Spleen (tissue), 7 donors: ENCODE data around the gene CHM.

Experiments used
- POLR2A ChIP-seq, 3 donors: fragments of 450-650 bp; IDR thresholded peaks; one replicate each; pipeline ENCODE4 v1.5.1; 2017; ENCODE audit warnings: antibody characterized with exemption in 3 of 3, mild to moderate bottlenecking in 1 of 3
- POLR2AphosphoS5 ChIP-seq, 3 donors: sonication (generic); formaldehyde crosslinking; IDR thresholded peaks; one replicate each; pipeline ENCODE4 v1.5.1; 2017; ENCODE audit warnings: antibody characterized with exemption in 3 of 3
- TF ChIP-seq, protein P1 (sequence below), 11 experiments: fragments of 200-600 bp in 7 of 11; fragments of 450-650 bp in 4 of 11; sonication (generic) in 4 of 11; IDR thresholded peaks in 8 of 11; conservative IDR thresholded peaks in 3 of 11; 1 replicate in 7 of 11; 2 replicates in 4 of 11; pipeline versions ENCODE4 v1.4.0 to v1.8.0; 2016 to 2021; ENCODE audit warnings: antibody characterized with exemption in 11 of 11, inconsistent platforms in 4 of 11, mild to moderate bottlenecking in 1 of 11
- donor health status: DM: no; HTN: no; CAD: no; lungs with moderate emphysema.
- donor health status: DM: no; HTN: no; CAD: no.
- donor health status: DM: no; HTN: no; CAD: no.

DNA sequence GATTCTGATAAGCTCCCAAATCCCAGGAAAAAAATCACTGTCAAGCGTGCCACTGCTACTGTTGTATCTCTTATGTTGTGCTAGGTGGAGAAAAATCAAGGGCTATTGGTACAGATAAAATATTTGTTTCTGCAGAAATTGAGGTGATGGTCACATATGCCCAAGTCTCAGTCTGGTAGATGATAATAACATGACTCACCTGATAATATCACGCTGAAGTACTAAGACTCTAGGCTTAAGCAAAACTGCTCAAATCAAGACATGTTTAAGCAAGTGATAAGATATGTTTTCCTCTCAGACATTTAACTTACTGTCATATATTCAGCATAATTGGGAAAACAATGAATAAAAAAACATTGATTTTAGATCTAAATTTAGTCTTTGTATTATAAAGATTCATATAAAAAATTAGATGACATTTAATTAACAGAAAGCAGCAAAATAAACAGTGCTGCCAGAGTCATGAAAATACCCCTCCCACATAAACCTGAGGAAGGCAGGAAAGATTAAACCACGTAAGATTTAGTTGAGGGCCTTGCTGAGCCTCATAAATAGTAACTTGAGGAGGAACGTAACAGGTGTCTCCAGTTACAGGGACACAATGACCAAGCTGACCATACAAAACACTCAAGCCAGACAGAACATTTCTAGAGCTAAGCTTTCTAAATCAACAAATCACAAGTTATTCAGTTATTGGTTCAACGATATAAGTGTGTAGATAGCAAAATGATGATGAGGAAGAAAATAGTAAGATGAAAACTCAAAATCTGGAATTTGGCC is 143.5 kb downstream of the CHM start:
- TF ChIP-seq, protein P1, sequence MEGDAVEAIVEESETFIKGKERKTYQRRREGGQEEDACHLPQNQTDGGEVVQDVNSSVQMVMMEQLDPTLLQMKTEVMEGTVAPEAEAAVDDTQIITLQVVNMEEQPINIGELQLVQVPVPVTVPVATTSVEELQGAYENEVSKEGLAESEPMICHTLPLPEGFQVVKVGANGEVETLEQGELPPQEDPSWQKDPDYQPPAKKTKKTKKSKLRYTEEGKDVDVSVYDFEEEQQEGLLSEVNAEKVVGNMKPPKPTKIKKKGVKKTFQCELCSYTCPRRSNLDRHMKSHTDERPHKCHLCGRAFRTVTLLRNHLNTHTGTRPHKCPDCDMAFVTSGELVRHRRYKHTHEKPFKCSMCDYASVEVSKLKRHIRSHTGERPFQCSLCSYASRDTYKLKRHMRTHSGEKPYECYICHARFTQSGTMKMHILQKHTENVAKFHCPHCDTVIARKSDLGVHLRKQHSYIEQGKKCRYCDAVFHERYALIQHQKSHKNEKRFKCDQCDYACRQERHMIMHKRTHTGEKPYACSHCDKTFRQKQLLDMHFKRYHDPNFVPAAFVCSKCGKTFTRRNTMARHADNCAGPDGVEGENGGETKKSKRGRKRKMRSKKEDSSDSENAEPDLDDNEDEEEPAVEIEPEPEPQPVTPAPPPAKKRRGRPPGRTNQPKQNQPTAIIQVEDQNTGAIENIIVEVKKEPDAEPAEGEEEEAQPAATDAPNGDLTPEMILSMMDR (IDR thresholded peaks at IDR 0.05 in 8 of 11, conservative IDR thresholded peaks at IDR 0.05 in 3 of 11), result no peak
- TF ChIP-seq POLR2AphosphoS5 (IDR thresholded peaks at IDR 0.05), result no peak
- TF ChIP-seq POLR2A (IDR thresholded peaks at IDR 0.05), result no peak
